HG03457 (cell line): ENCODE measurements around the gene PHF1.
"Not testable (repeated sequence)": the region's sequence is repeated elsewhere in the genome, so short reads cannot be mapped to it uniquely, and the experiment has no call there.

Experiments used
- ATAC-seq: cut with Tn5 transposase; IDR thresholded peaks from one replicate; pipeline ENCODE4 v1.9.1; 2021; ENCODE audit warnings: moderate number of reproducible peaks; ENCODE audit not compliant: unreplicated experiment

PHF1 gene

GRCh38 chr6:33391278-33391921, 19.4 kb upstream of the PHF1 start, which contains the start of gene KIFC1:
Gene KIFC1, plus strand, starts transcription at chr6:33391823. Its CDS starts 163 bp downstream, at chr6:33391986.
- peak; percentile 73 for ATAC-seq

GRCh38 chr6:33391922-33392594, 18.8 kb upstream of the PHF1 start:
- peak; percentile 11 for ATAC-seq

GRCh38 chr6:33392595-33392948, 18.2 kb upstream of the PHF1 start:
- ATAC-seq, result no peak

- no peak for ATAC-seq
Observed at GRCh38 chr6:33392979-33393378, 17.8 kb upstream of the PHF1 start.

- no peak for ATAC-seq
Observed at GRCh38 chr6:33397541-33397940, 13.3 kb upstream of the PHF1 start.

GRCh38 chr6:33398601-33399000, 12.2 kb upstream of the PHF1 start:
- not testable (repeated sequence) for ATAC-seq

GRCh38 chr6:33399881-33400280, 10.9 kb upstream of the PHF1 start:
- ATAC-seq, result not testable (repeated sequence)

GRCh38 chr6:33404884-33405283, 5.9 kb upstream of the PHF1 start:
- ATAC-seq, result no peak

- no peak for ATAC-seq
Observed at GRCh38 chr6:33405386-33405940, 5.4 kb upstream of the PHF1 start.

- no peak for ATAC-seq
Observed at GRCh38 chr6:33406126-33406525, 4.7 kb upstream of the PHF1 start.

GRCh38 chr6:33407132-33407718, 3.6 kb upstream of the PHF1 start:
- ATAC-seq, result no peak

- ATAC-seq, result peak; percentile 66
Observed at GRCh38 chr6:33410050-33410710, 634 bp upstream of the PHF1 start.

- ATAC-seq, result no peak
Observed at GRCh38 chr6:33411632-33412005, 805 bp downstream of the PHF1 start.

- no peak for ATAC-seq
Observed at GRCh38 chr6:33412140-33413009, 1.6 kb downstream of the PHF1 start.

- ATAC-seq, result no peak
Observed at GRCh38 chr6:33413241-33414120, 2.7 kb downstream of the PHF1 start.

- no peak for ATAC-seq
Observed at GRCh38 chr6:33414592-33415271, 3.9 kb downstream of the PHF1 start.

- no peak for ATAC-seq
Observed at GRCh38 chr6:33415831-33416230, 5.0 kb downstream of the PHF1 start.

GRCh38 chr6:33416386-33417127, 5.7 kb downstream of the PHF1 start:
- no peak for ATAC-seq
